GM13977 (cell line): ENCODE measurements around the gene MARS2.
A peak's percentile ranks its signal among the peaks of the same experiment; 100 is the strongest.
"Not testable (repeated sequence)": the region's sequence is repeated elsewhere in the genome, so short reads cannot be mapped to it uniquely, and the experiment has no call there.

Experiments
- DNase-seq: peaks from one replicate; pipeline ENCODE4 v3.0.0; 2012; ENCODE audit warnings: low spot score
- in situ Hi-C: fragments of 300-500 bp; cut with MboI; formaldehyde crosslinking; loops from one replicate; pipeline ENCODE4 v1.12.0; 2022; ENCODE audit warnings: low sequenced_read_pairs, low pct_unique_long_range_greater_than_20kb, mixed read lengths, inconsistent platforms; ENCODE audit not compliant: unreplicated experiment
- TF ChIP-seq, protein P1 (sequence below): IDR thresholded peaks from 2 replicates; pipeline ENCODE4 v1.5.1; 2012; ENCODE audit warnings: mild to moderate bottlenecking, control low read depth; ENCODE audit not compliant: insufficient read depth; ENCODE audit errors: extremely low read depth, missing control alignments

Gene MARS2

DNA sequence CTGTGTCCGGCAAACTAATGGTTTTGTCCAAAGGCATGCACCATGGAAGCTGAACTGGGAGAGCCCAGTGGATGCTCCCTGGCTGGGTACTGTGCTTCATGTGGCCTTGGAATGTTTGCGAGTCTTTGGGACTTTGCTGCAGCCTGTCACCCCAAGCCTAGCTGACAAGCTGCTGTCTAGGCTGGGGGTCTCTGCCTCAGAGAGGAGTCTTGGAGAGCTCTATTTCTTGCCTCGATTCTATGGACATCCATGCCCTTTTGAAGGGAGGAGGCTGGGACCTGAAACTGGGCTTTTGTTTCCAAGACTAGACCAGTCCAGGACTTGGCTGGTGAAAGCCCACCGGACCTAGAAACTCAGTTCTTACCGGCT lies 1.7 kb downstream of the MARS2 start:
- DNase-seq = no peak
- in situ Hi-C loops = no loop called here
- TF ChIP-seq, protein P1, sequence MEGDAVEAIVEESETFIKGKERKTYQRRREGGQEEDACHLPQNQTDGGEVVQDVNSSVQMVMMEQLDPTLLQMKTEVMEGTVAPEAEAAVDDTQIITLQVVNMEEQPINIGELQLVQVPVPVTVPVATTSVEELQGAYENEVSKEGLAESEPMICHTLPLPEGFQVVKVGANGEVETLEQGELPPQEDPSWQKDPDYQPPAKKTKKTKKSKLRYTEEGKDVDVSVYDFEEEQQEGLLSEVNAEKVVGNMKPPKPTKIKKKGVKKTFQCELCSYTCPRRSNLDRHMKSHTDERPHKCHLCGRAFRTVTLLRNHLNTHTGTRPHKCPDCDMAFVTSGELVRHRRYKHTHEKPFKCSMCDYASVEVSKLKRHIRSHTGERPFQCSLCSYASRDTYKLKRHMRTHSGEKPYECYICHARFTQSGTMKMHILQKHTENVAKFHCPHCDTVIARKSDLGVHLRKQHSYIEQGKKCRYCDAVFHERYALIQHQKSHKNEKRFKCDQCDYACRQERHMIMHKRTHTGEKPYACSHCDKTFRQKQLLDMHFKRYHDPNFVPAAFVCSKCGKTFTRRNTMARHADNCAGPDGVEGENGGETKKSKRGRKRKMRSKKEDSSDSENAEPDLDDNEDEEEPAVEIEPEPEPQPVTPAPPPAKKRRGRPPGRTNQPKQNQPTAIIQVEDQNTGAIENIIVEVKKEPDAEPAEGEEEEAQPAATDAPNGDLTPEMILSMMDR = no peak

DNA sequence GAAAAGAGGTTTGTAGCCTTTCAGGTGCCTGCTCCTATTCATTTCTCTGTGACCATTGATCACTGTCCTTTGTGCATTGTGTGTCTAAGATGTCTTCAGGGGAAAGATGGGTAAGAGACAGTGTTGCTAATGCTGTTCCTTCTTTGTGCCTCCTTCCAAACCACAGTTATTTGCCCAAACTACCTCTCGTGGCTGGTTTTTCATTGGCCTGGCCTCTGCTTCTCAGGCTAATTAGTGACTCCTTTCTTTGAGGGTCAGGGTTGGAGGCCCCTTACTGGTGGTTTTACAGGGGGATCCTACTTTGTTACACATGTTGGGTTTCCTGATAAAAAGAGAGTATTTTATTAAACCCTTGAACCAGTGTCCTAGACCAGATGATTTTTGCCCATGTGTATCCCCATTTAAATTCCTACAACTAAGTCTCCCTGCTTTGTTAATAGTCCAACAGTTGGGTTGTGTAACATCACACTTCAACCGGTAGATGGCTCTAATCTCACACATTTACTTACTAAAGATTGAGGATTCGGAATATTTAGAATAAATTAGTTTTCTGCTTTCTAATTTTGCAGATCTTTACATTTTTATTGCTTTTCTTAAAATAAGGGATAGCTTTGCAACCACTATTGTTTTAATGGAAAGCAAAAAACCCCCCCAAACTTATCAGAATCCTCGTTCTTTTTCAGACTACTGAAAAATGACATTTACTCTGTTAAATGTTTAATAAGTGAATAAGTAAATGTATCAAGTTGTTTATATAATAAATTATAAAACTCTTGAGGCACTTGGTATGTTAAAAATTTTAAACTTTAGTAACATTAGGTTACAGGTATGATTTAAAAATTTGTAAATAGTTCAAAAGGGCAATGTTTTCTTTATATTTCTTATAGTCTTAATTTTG lies 2.4 kb downstream of the MARS2 start:
- TF ChIP-seq, protein P1 = peak; percentile 75
- in situ Hi-C loops = no loop called here
- DNase-seq = peak; percentile 25

GRCh38 chr2:197708331-197708730 lies 3.2 kb downstream of the MARS2 start:
- DNase-seq = no peak
- TF ChIP-seq, protein P1 = no peak
- in situ Hi-C loops = no loop called here

DNA sequence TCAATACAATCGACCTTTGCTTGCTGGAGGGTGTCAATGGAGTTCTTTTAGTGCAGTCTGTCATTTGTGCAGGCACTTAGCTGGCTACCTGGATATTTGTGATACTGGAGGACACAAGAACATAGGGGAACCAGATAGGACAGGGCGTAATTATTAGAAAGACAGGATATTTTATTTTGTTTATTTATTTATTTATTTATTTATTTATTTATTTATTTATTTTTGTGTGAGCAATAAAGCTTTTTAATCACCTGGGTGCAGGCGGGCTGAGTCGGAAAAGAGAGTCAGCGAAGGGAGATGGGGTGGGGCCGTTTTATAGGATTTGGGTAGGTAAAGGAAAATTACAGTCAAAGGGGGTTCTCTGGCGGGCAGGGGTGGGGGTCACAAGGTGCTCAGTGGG lies 4.0 kb downstream of the MARS2 start:
- DNase-seq, in situ Hi-C loops: not testable (repeated sequence)

- in situ Hi-C loops = no loop called here
Measured at GRCh38 chr2:197710424-197711042, 5.4 kb downstream of the MARS2 start.

DNA sequence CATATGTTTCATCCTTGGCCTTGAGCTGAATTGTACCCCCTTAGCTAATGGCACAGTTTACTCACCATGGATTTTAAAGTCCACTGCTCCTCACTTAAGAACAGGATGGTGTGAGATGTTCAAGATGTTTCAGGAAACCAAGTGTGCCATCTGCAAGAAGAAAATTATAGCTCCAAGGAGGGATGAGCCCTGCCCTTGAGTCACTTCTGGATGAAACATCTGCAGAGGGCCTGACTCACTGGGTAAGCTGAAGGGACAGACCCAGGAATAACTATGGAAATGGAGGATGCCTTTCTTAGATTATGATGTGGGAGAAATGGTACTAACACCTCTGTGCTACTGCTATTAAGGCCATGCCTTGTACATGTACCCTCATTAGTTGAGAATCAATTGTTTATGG lies 6.4 kb downstream of the MARS2 start:
- in situ Hi-C loops = no loop called here
- TF ChIP-seq, protein P1 = no peak
- DNase-seq = no peak

More at GRCh38 chr2:197710424-197711042, 5.4 kb downstream of the MARS2 start:
- TF ChIP-seq, protein P1 = no peak
- peak; percentile 71 for DNase-seq

- no peak for DNase-seq
- in situ Hi-C loops = no loop called here
- TF ChIP-seq, protein P1 = no peak
Measured at GRCh38 chr2:197713271-197713670, 8.1 kb downstream of the MARS2 start.
